HepG2 (cell line): Measurements from ENCODE around the gene CCDC80. TPM values are rescaled to one million over a fixed set of nuclear protein-coding genes. Genes with fewer than 3 reads are reported as not detected.

Experiments
- ATAC-seq: fragments of 200-7000 bp; cut with Tn5 transposase; 3 replicates; pipeline ENCODE4 v1.9.1; 2020; ENCODE audit warnings: mild to moderate bottlenecking, moderate library complexity
- BruUV-seq: library from RNA; stranded (reverse); fragments of 400-500 nt; replicated peaks from 2 replicates; lab custom pipeline; 2021; lab: Mats Ljungman, UMichigan
- CTCF ChIA-PET: fragments of 300-600 bp; formaldehyde crosslinking; extraction: SDS; loops from one replicate; lab custom pipeline; 2021; ENCODE audit warnings: low total read pairs, inconsistent platforms, low intra/inter-chr PET ratio; lab: Yijun Ruan, JAX
- POLR2A ChIA-PET: fragments of 350-600 bp; sonication (Branson Sonifier 250); formaldehyde crosslinking; loops from one replicate; lab custom pipeline; 2020; ENCODE audit warnings: antibody characterized with exemption, inconsistent platforms; lab: Yijun Ruan, JAX
- DNase-seq: peaks from one replicate; pipeline ENCODE4 v3.0.0-alpha.2; 2015; ENCODE audit warnings: low spot score
- FAIRE-seq: peaks from 3 replicates; lab custom pipeline; 2011; peaks lifted over from hg19 to GRCh38; lab: Jason Lieb, UNC
- H2AFZ ChIP-seq: one replicate; pipeline ENCODE4 v1.6.1; 2011; ENCODE audit warnings: low read length, inconsistent platforms
- H3K27ac ChIP-seq: fragments of 300-600 bp; 3 replicates; pipeline ENCODE4 v1.8.0; 2011; ENCODE audit warnings: mixed run types, mild to moderate bottlenecking, mixed read lengths, low read length, inconsistent platforms; ENCODE audit not compliant: insufficient read depth; ENCODE audit errors: extremely low read length
- H3K27me3 ChIP-seq, 2 experiments: fragments of 200-600 bp in 1 of 2; 2 replicates in 1 of 2; 3 replicates in 1 of 2; pipeline versions ENCODE4 v1.6.0 to v1.8.0; 2011; ENCODE audit warnings: low read length in 2 of 2, mild to moderate bottlenecking in 2 of 2, moderate library complexity in 2 of 2, inconsistent platforms in 1 of 2; ENCODE audit not compliant: insufficient read depth in 2 of 2, control insufficient read depth in 1 of 2
- H3K36me3 ChIP-seq, 2 experiments: fragments of 200-600 bp in 1 of 2; replicated peaks in 1 of 2; 2 replicates in 1 of 2; 3 replicates in 1 of 2; pipeline versions ENCODE4 v1.5.1 to v1.8.0; 2011; ENCODE audit warnings: low read length in 2 of 2, inconsistent platforms in 1 of 2; ENCODE audit not compliant: insufficient read depth in 2 of 2, control insufficient read depth in 1 of 2
- H3K4me1 ChIP-seq: 2 replicates; pipeline ENCODE4 v1.5.1; 2012; ENCODE audit warnings: low read length, inconsistent platforms; ENCODE audit not compliant: insufficient read depth
- H3K4me2 ChIP-seq: 2 replicates; pipeline ENCODE4 v1.6.0; 2011; ENCODE audit warnings: low read depth, low read length, inconsistent platforms
- H3K4me3 ChIP-seq, 3 experiments: fragments of 200-600 bp in 1 of 3; sonication (generic), shearing (Covaris generic) in 1 of 3; replicated peaks in 1 of 3; 2 replicates each; pipeline ENCODE4 v1.5.1; 2011 to 2016; ENCODE audit warnings: low read length in 3 of 3, inconsistent platforms in 2 of 3, low read depth in 2 of 3, mild to moderate bottlenecking in 2 of 3, control low read depth in 1 of 3, mixed read lengths in 1 of 3; ENCODE audit not compliant: insufficient read depth in 1 of 3
- H3K79me2 ChIP-seq: one replicate; pipeline ENCODE4 v1.6.1; 2011; ENCODE audit warnings: low read length, inconsistent platforms; ENCODE audit not compliant: insufficient read depth
- H3K9ac ChIP-seq: 2 replicates; pipeline ENCODE4 v1.6.0; 2011; ENCODE audit warnings: mild to moderate bottlenecking, low read depth, low read length, inconsistent platforms; ENCODE audit not compliant: insufficient read depth
- H3K9me3 ChIP-seq: 2 replicates; pipeline ENCODE4 v1.5.1; 2012; ENCODE audit warnings: mild to moderate bottlenecking, low read length
- H4K20me1 ChIP-seq: 2 replicates; pipeline ENCODE4 v1.6.0; 2011; ENCODE audit warnings: inconsistent platforms, mild to moderate bottlenecking, low read length, moderate library complexity; ENCODE audit not compliant: insufficient read depth
- CTCF ChIP-seq: sonication (generic); formaldehyde crosslinking; IDR thresholded peaks from 2 replicates; pipeline ENCODE4 v1.5.0; 2020; ENCODE audit warnings: mild to moderate bottlenecking, missing genetic modification reagents, moderate library complexity
- ETV5 ChIP-seq: IDR thresholded peaks from 2 replicates; pipeline ENCODE4 v1.6.1; 2018; ENCODE audit warnings: missing biosample characterization, missing genetic modification reagents, inconsistent platforms, borderline replicate concordance
- HNF4A ChIP-seq: sonication (generic); formaldehyde crosslinking; IDR thresholded peaks from 2 replicates; pipeline ENCODE4 v1.4.0; 2020; ENCODE audit warnings: missing genetic modification reagents
- HNRNPLL ChIP-seq: fragments of 200-400 bp; formaldehyde crosslinking; IDR thresholded peaks from 2 replicates; pipeline ENCODE4 v1.6.1; 2017; ENCODE audit warnings: mild to moderate bottlenecking, low read depth, low read length; ENCODE audit not compliant: poor library complexity, severe bottlenecking
- MED8 ChIP-seq: sonication (generic); formaldehyde crosslinking; IDR thresholded peaks from 2 replicates; pipeline ENCODE4 v1.8.1; 2023; ENCODE audit warnings: mild to moderate bottlenecking, missing genetic modification reagents; ENCODE audit not compliant: insufficient replicate concordance
- PLRG1 ChIP-seq: fragments of 450-650 bp; conservative IDR thresholded peaks from 2 replicates; pipeline ENCODE4 v1.6.1; 2016
- ZBTB8A ChIP-seq: sonication (generic); formaldehyde crosslinking; IDR thresholded peaks from 2 replicates; pipeline ENCODE4 v1.4.0; 2020; ENCODE audit warnings: mild to moderate bottlenecking, low read depth, missing genetic modification reagents, borderline replicate concordance
- ZNF205 ChIP-seq: IDR thresholded peaks from 2 replicates; pipeline ENCODE4 v1.6.1; 2018; ENCODE audit warnings: missing biosample characterization, missing genetic modification reagents
- ZNF232 ChIP-seq: sonication (generic); formaldehyde crosslinking; IDR thresholded peaks from 2 replicates; pipeline ENCODE4 v1.4.0; 2020; ENCODE audit warnings: missing genetic modification reagents, borderline replicate concordance
- ZNF710 ChIP-seq: sonication (generic); formaldehyde crosslinking; IDR thresholded peaks from 2 replicates; pipeline ENCODE4 v1.5.0; 2020; ENCODE audit warnings: mild to moderate bottlenecking, missing genetic modification reagents, borderline replicate concordance
- WGBS: methylation state at CpG from one replicate; pipeline ENCODE4 v1.1.6; 2017; ENCODE audit warnings: low lambda C conversion rate; 5-methylcytosine and 5-hydroxymethylcytosine counted together
- in situ Hi-C: cut with HindIII; loops from 2 replicates; pipeline ENCODE4 v1.10.0; 2017; ENCODE audit warnings: low pct_unique_long_range_greater_than_20kb; ENCODE audit not compliant: extremely low pct_ligation_motif_present
- intact Hi-C: fragments of 100-400 bp; cut with micrococcal nuclease; formaldehyde crosslinking; loops from one replicate; pipeline ENCODE4 v1.10.0; 2022; ENCODE audit not compliant: unreplicated experiment
- polyA plus RNA-seq, 8 experiments: library from polyadenylated mRNA; depleted of rRNA in 3 of 8; stranded (reverse) in 7 of 8; unstranded in 1 of 8; fragments of >200 nt; fragmentation: Illumina TruSeq in 4 of 8; extraction: Trizol in 4 of 8; gene quantifications; 2 replicates each; pipeline versions ENCODE4 v1.2.1 to v1.2.3, GENCODE V29; 2011 to 2016; ENCODE audit warnings: low read depth in 4 of 8, missing spikeins in 1 of 8, mixed read lengths in 1 of 8; ENCODE audit not compliant: insufficient read depth in 1 of 8
- total RNA-seq, 5 experiments: library from RNA; depleted of rRNA; stranded (reverse); fragments of >200 nt; fragmentation: Illumina TruSeq; extraction: Trizol; gene quantifications; 2 replicates each; pipeline ENCODE4 v1.2.3, GENCODE V29; 2016; ENCODE audit warnings: low read depth in 1 of 5
- TF ChIP-seq, protein P1 (sequence below): sonication (generic); IDR thresholded peaks from 2 replicates; pipeline ENCODE4 v1.6.1; 2016; ENCODE audit warnings: low read depth, borderline replicate concordance
- TF ChIP-seq, protein P2 (sequence below): sonication (generic); formaldehyde crosslinking; IDR thresholded peaks from 2 replicates; pipeline ENCODE4 v1.8.1; 2023; ENCODE audit warnings: missing genetic modification reagents, mild to moderate bottlenecking, borderline replicate concordance
- TF ChIP-seq, protein P3 (sequence below): sonication (generic); formaldehyde crosslinking; IDR thresholded peaks from 2 replicates; pipeline ENCODE4 v1.5.1; 2020; ENCODE audit warnings: missing genetic modification reagents, mild to moderate bottlenecking, borderline replicate concordance
- TF ChIP-seq, protein P4 (sequence below): sonication (generic); formaldehyde crosslinking; IDR thresholded peaks from 2 replicates; pipeline ENCODE4 v1.5.1; 2020; ENCODE audit warnings: mild to moderate bottlenecking, missing genetic modification reagents, moderate library complexity

CCDC80 gene
- total and polyA plus RNA-seq, 2 of the 13 experiments (the other 11 are each of a cell fraction or from before 2014, with no cell fraction given), result not detected

GRCh38 chr3:112653209-112653871 lies 12.4 kb upstream of the CCDC80 start (continued):
- TF ChIP-seq, protein P1, sequence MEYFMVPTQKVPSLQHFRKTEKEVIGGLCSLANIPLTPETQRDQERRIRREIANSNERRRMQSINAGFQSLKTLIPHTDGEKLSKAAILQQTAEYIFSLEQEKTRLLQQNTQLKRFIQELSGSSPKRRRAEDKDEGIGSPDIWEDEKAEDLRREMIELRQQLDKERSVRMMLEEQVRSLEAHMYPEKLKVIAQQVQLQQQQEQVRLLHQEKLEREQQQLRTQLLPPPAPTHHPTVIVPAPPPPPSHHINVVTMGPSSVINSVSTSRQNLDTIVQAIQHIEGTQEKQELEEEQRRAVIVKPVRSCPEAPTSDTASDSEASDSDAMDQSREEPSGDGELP, result no peak
- TF ChIP-seq ETV5 (CRISPR knock-in tag) (no peak), HNRNPLL (no peak), ZNF205 (CRISPR knock-in tag) (no peak), ZNF232 (CRISPR knock-in tag) (no peak)
- TF ChIP-seq, all 625 proteins: peak for 0

DNA sequence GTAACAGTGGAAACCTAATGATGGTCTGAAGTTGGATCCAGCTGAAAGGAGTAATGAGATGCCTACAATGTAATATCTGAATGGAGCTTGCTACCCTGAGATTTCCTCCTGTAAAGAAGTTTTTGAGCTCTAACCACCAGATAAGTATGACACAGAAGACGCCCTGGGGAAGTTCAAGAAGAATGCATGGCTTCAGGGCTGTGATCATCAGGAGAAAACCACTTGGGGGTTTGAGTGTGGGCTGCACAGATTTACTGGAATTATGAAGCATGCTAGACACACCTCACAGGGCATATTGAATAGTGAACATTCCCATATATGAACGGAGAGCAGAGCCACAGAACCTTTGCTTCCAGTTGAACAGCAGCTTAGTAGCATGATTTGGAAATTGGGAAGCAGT lies 10.6 kb upstream of the CCDC80 start:
- no peak for FAIRE-seq
- BruUV-seq, result no TSS peak
- in situ Hi-C loops, result no loop called here
- TF ChIP-seq MED8 (CRISPR knock-in tag) (no peak), HNF4A (CRISPR knock-in tag) (no peak), ZNF710 (CRISPR knock-in tag) (no peak), PLRG1 (no peak), CTCF (CRISPR knock-in tag) (no peak), ZBTB8A (CRISPR knock-in tag) (no peak)
- TF ChIP-seq, protein P2, sequence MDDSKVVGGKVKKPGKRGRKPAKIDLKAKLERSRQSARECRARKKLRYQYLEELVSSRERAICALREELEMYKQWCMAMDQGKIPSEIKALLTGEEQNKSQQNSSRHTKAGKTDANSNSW (CRISPR knock-in tag), result no peak
- TF ChIP-seq, protein P3, sequence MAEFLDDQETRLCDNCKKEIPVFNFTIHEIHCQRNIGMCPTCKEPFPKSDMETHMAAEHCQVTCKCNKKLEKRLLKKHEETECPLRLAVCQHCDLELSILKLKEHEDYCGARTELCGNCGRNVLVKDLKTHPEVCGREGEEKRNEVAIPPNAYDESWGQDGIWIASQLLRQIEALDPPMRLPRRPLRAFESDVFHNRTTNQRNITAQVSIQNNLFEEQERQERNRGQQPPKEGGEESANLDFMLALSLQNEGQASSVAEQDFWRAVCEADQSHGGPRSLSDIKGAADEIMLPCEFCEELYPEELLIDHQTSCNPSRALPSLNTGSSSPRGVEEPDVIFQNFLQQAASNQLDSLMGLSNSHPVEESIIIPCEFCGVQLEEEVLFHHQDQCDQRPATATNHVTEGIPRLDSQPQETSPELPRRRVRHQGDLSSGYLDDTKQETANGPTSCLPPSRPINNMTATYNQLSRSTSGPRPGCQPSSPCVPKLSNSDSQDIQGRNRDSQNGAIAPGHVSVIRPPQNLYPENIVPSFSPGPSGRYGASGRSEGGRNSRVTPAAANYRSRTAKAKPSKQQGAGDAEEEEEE, result no peak
- TF ChIP-seq, protein P4, sequence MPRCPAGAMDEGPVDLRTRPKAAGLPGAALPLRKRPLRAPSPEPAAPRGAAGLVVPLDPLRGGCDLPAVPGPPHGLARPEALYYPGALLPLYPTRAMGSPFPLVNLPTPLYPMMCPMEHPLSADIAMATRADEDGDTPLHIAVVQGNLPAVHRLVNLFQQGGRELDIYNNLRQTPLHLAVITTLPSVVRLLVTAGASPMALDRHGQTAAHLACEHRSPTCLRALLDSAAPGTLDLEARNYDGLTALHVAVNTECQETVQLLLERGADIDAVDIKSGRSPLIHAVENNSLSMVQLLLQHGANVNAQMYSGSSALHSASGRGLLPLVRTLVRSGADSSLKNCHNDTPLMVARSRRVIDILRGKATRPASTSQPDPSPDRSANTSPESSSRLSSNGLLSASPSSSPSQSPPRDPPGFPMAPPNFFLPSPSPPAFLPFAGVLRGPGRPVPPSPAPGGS (CRISPR knock-in tag), result no peak

More for the DNA sequence above, 10.6 kb upstream of the CCDC80 start:
- DNase-seq (no peak), ATAC-seq (no peak)
- no peak overlapping the region for H3K27ac ChIP-seq
- no peak overlapping the region for H3K9ac ChIP-seq
- H2AFZ ChIP-seq, result no peak overlapping the region
- 4% methylated on average over 2 of the region's 2 CpGs for WGBS
- no peaks in the 10 kb centered on the region for H4K20me1 ChIP-seq
- no peaks in the 10 kb centered on the region for H3K9me3 ChIP-seq
- intact Hi-C loops, result no loop called here
- CTCF ChIA-PET, result no interaction called here
- POLR2A ChIA-PET, result no interaction called here
- no peak overlapping the region for H3K4me2 ChIP-seq
- no peaks in the 10 kb centered on the region for H3K79me2 ChIP-seq
- H3K4me3 ChIP-seq, result no peak overlapping the region
- H3K4me1 ChIP-seq, result peaks cover 9% of the 10 kb centered on the region; the same call in 1 of the 2 replicates
- H3K36me3 ChIP-seq, result no peaks in the 10 kb centered on the region
- no peaks in the 10 kb centered on the region for H3K27me3 ChIP-seq
